BLaER1 treated with 17β-estradiol and CSF1 and Interleukin-3, amounts not matched to agents 10 nM and 100 nM (cell line): ENCODE measurements around the gene LSP1.
A peak's percentile ranks its signal among the peaks of the same experiment; 100 is the strongest.
"Not testable (repeated sequence)": the region's sequence is repeated elsewhere in the genome, so short reads cannot be mapped to it uniquely, and the experiment has no call there.

Experiments used
- H3K27ac ChIP-seq, 11 experiments: shearing (Covaris generic); formaldehyde crosslinking; 2 replicates each; pipeline ENCODE4 v1.8.1; 2022
- H3K27me3 ChIP-seq, 11 experiments: shearing (Covaris generic); formaldehyde crosslinking; 2 replicates each; pipeline ENCODE4 v1.8.1; 2022
- H3K36me3 ChIP-seq, 11 experiments: shearing (Covaris generic); formaldehyde crosslinking; 2 replicates each; pipeline ENCODE4 v1.8.1; 2022
- H3K4me1 ChIP-seq, 10 experiments: shearing (Covaris generic); formaldehyde crosslinking; 2 replicates each; pipeline ENCODE4 v1.8.1; 2022
- H3K4me2 ChIP-seq, 11 experiments: shearing (Covaris generic); formaldehyde crosslinking; 2 replicates each; pipeline ENCODE4 v1.8.1; 2022
- H3K4me3 ChIP-seq, 10 experiments: shearing (Covaris generic); formaldehyde crosslinking; 2 replicates each; pipeline ENCODE4 v1.8.1; 2022
- H3K9ac ChIP-seq, 11 experiments: shearing (Covaris generic); formaldehyde crosslinking; 2 replicates each; pipeline ENCODE4 v1.8.1; 2022
- H3K9me3 ChIP-seq, 11 experiments: shearing (Covaris generic); formaldehyde crosslinking; replicated peaks in 1 of 11; 2 replicates each; pipeline ENCODE4 v1.8.1; 2022
- H4K20me1 ChIP-seq, 11 experiments: shearing (Covaris generic); formaldehyde crosslinking; 2 replicates each; pipeline ENCODE4 v1.8.1; 2022
- Cebpa-rat ChIP-seq, 11 experiments: shearing (Covaris generic); IDR thresholded peaks; 2 replicates each; pipeline ENCODE4 v1.8.1; 2022

The LSP1 gene

GRCh38 chr11:1935156-1936071 is 82.5 kb downstream of the LSP1 start:
- Histone ChIP-seq H3K4me2 (peak overlapping the region in 10 of 11 experiments; percentile 26 to 84 (median 65); a peak in 19 of 22 replicates), H3K4me3 (no peak overlapping the region)

GRCh38 chr11:1936072-1936780 is 83.3 kb downstream of the LSP1 start:
- Histone ChIP-seq H3K27me3 (peaks cover 0 to 3% (median 0%) of the 10 kb centered on the region in 11 experiments; a peak in 1 of 22 replicates), H3K4me1 (peaks cover 0 to 55% (median 40%) of the 10 kb centered on the region in 10 experiments; a peak in 18 of 20 replicates), H3K4me3 (no peak overlapping the region), H3K4me2 (peak overlapping the region in 9 of 11 experiments; percentile 26 to 84 (median 67); a peak in 14 of 22 replicates), H3K9ac (peak overlapping the region in 1 of 11 experiments; percentile 47; a peak in 1 of 22 replicates), H4K20me1 (no peaks in the 10 kb centered on the region), H3K9me3 (no peaks in the 10 kb centered on the region), H3K36me3 (no peaks in the 10 kb centered on the region), H3K27ac (no peak overlapping the region)
- TF ChIP-seq Cebpa-rat (IDR thresholded peaks at IDR 0.05): no peak

More at GRCh38 chr11:1935156-1936071, 82.5 kb downstream of the LSP1 start:
- Histone ChIP-seq H3K27ac (no peak overlapping the region), H3K9me3 (no peaks in the 10 kb centered on the region), H3K27me3 (peaks cover 0 to 4% (median 0%) of the 10 kb centered on the region in 11 experiments; a peak in 1 of 22 replicates), H3K9ac (peak overlapping the region in 3 of 11 experiments; percentile 3 to 47 (median 35); a peak in 1 of 22 replicates), H3K4me1 (peaks cover 0 to 58% (median 42%) of the 10 kb centered on the region in 10 experiments; a peak in 18 of 20 replicates), H3K36me3 (no peaks in the 10 kb centered on the region), H4K20me1 (no peaks in the 10 kb centered on the region)
- TF ChIP-seq Cebpa-rat (IDR thresholded peaks at IDR 0.05): no peak

- peaks cover 0 to 48% (median 32%) of the 10 kb centered on the region in 10 experiments; a peak in 17 of 20 replicates for H3K4me1 ChIP-seq
- H3K9me3 ChIP-seq: no peaks in the 10 kb centered on the region
- H3K4me2 ChIP-seq: no peak overlapping the region
- H3K9ac ChIP-seq: no peak overlapping the region
- H4K20me1 ChIP-seq: no peaks in the 10 kb centered on the region
- H3K27ac ChIP-seq: no peak overlapping the region
- no peaks in the 10 kb centered on the region for H3K36me3 ChIP-seq
- no peak for TF ChIP-seq Cebpa-rat (IDR thresholded peaks at IDR 0.05)
- no peak overlapping the region for H3K4me3 ChIP-seq
- no peaks in the 10 kb centered on the region for H3K27me3 ChIP-seq
Observed at GRCh38 chr11:1936781-1937615, 84.1 kb downstream of the LSP1 start.

- H3K9me3 ChIP-seq: no peaks in the 10 kb centered on the region
- H4K20me1 ChIP-seq: no peaks in the 10 kb centered on the region
- no peaks in the 10 kb centered on the region for H3K36me3 ChIP-seq
- no peak overlapping the region for H3K9ac ChIP-seq
- H3K4me2 ChIP-seq: no peak overlapping the region
- no peak for TF ChIP-seq Cebpa-rat (IDR thresholded peaks at IDR 0.05)
- H3K4me1 ChIP-seq: peaks cover 0 to 51% (median 35%) of the 10 kb centered on the region in 10 experiments; a peak in 16 of 20 replicates
- H3K27me3 ChIP-seq: no peaks in the 10 kb centered on the region
- no peak overlapping the region for H3K4me3 ChIP-seq
- no peak overlapping the region for H3K27ac ChIP-seq
Observed at GRCh38 chr11:1937616-1938342, 84.9 kb downstream of the LSP1 start.

GRCh38 chr11:1938343-1939005 is 85.6 kb downstream of the LSP1 start:
- Histone ChIP-seq H3K9me3 (no peaks in the 10 kb centered on the region), H4K20me1 (no peaks in the 10 kb centered on the region), H3K4me3 (no peak overlapping the region), H3K9ac (no peak overlapping the region; a peak in 1 of 22 replicates), H3K36me3 (no peaks in the 10 kb centered on the region), H3K4me1 (peaks cover 0 to 53% (median 36%) of the 10 kb centered on the region in 10 experiments; a peak in 16 of 20 replicates), H3K27ac (no peak overlapping the region), H3K27me3 (no peaks in the 10 kb centered on the region), H3K4me2 (peak overlapping the region in 3 of 11 experiments; percentile 3 to 42 (median 16); a peak in 4 of 22 replicates)
- no peak for TF ChIP-seq Cebpa-rat (IDR thresholded peaks at IDR 0.05)

- Histone ChIP-seq H3K4me1 (peaks cover 0 to 59% (median 43%) of the 10 kb centered on the region in 10 experiments; a peak in 16 of 20 replicates), H3K27me3 (no peaks in the 10 kb centered on the region)
- TF ChIP-seq Cebpa-rat (IDR thresholded peaks at IDR 0.05): no peak
Observed at GRCh38 chr11:1939006-1939625, 86.2 kb downstream of the LSP1 start.

GRCh38 chr11:1939788-1940187 is 86.9 kb downstream of the LSP1 start:
- not testable (repeated sequence) for H3K4me2 ChIP-seq, H3K27ac ChIP-seq, H3K27me3 ChIP-seq, H3K9ac ChIP-seq, H3K36me3 ChIP-seq, H3K9me3 ChIP-seq, H4K20me1 ChIP-seq, H3K4me3 ChIP-seq
- peaks cover 0 to 55% (median 39%) of the 10 kb centered on the region in 10 experiments; a peak in 16 of 20 replicates for H3K4me1 ChIP-seq

More at GRCh38 chr11:1939006-1939625, 86.2 kb downstream of the LSP1 start:
- H3K9me3 ChIP-seq: no peaks in the 10 kb centered on the region
- H4K20me1 ChIP-seq: no peaks in the 10 kb centered on the region
- H3K36me3 ChIP-seq: no peaks in the 10 kb centered on the region
- no peak overlapping the region for H3K27ac ChIP-seq
- H3K9ac ChIP-seq: no peak overlapping the region; a peak in 1 of 22 replicates
- peak overlapping the region in 4 of 11 experiments; percentile 3 to 42 (median 11); a peak in 5 of 22 replicates for H3K4me2 ChIP-seq
- H3K4me3 ChIP-seq: no peak overlapping the region
